NB4 (cell line): ENCODE data around the gene CD8B2.
"Not testable (repeated sequence)": the region's sequence is repeated elsewhere in the genome, so short reads cannot be mapped to it uniquely, and the experiment has no call there.

ENCODE experiments used
- CTCF ChIP-seq: IDR thresholded peaks from one replicate; pipeline ENCODE4 v1.5.1; 2012; ENCODE audit warnings: low read depth, low read length
- MYC ChIP-seq: IDR thresholded peaks from 2 replicates; pipeline ENCODE4 v1.6.1; 2011; ENCODE audit warnings: low read depth, low read length
- POLR2A ChIP-seq: IDR thresholded peaks from 2 replicates; pipeline ENCODE4 v1.6.1; 2011; ENCODE audit warnings: mild to moderate bottlenecking; ENCODE audit not compliant: insufficient read length; ENCODE audit errors: extremely low read depth

GRCh38 chr2:106502351-106502750 is 15.2 kb downstream of the CD8B2 start:
- TF ChIP-seq CTCF, POLR2A, MYC: not testable (repeated sequence)
